ENCODE data around the gene SPINT3.

Gene SPINT3

GRCh38 chr20:45547206-45547770 is 31.9 kb upstream of the SPINT3 start, which contains the start of gene EPPIN:
Gene EPPIN, minus strand, starts transcription at chr20:45547401. Its CDS starts 44 bp downstream, at chr20:45547357.
- H3K4me3 ChIP-seq (ENCODE audit: low read depth, low read length): no peak within 1 kb of the TSS
- no peak for TF ChIP-seq CTCF (IDR thresholded peaks at IDR 0.05; ENCODE audit: low read depth, low read length, missing control alignments)
- in situ Hi-C loops (cut with HindIII; ENCODE audit: low sequenced_read_pairs): no loop called here
- no peak for DNase-seq (ENCODE audit: low read depth)

- no peak for DNase-seq (ENCODE audit: low read depth)
- in situ Hi-C loops (cut with HindIII; ENCODE audit: low sequenced_read_pairs): no loop called here
- TF ChIP-seq CTCF (IDR thresholded peaks at IDR 0.05; ENCODE audit: low read depth, low read length, missing control alignments): peak; percentile 32
- H3K4me3 ChIP-seq (ENCODE audit: low read depth, low read length): no peak overlapping the region
Measured at GRCh38 chr20:45545754-45546453, 30.5 kb upstream of the SPINT3 start.

GRCh38 chr20:45545351-45545750 is 29.9 kb upstream of the SPINT3 start:
- DNase-seq (ENCODE audit: low read depth): no peak
- TF ChIP-seq CTCF (IDR thresholded peaks at IDR 0.05; ENCODE audit: low read depth, low read length, missing control alignments): no peak
- in situ Hi-C loops (cut with HindIII; ENCODE audit: low sequenced_read_pairs): no loop called here
- no peak overlapping the region for H3K4me3 ChIP-seq (ENCODE audit: low read depth, low read length)

GRCh38 chr20:45539382-45539781 is 24.0 kb upstream of the SPINT3 start, which contains the start of gene WFDC6:
Gene WFDC6, minus strand, starts transcription at chr20:45539482. Its CDS starts 75 bp downstream, at chr20:45539407.
- TF ChIP-seq CTCF (IDR thresholded peaks at IDR 0.05; ENCODE audit: low read depth, low read length, missing control alignments): no peak
- no peak for DNase-seq (ENCODE audit: low read depth)
- in situ Hi-C loops (cut with HindIII; ENCODE audit: low sequenced_read_pairs): no loop called here
- no peak within 1 kb of the TSS for H3K4me3 ChIP-seq (ENCODE audit: low read depth, low read length)

- no peak for DNase-seq (ENCODE audit: low read depth)
- H3K4me3 ChIP-seq (ENCODE audit: low read depth, low read length): no peak overlapping the region
- in situ Hi-C loops (cut with HindIII; ENCODE audit: low sequenced_read_pairs): no loop called here
- no peak for TF ChIP-seq CTCF (IDR thresholded peaks at IDR 0.05; ENCODE audit: low read depth, low read length, missing control alignments)
Measured at GRCh38 chr20:45538209-45538799, 22.9 kb upstream of the SPINT3 start.

- H3K4me3 ChIP-seq (ENCODE audit: low read depth, low read length): no peak overlapping the region
- no peak for TF ChIP-seq CTCF (IDR thresholded peaks at IDR 0.05; ENCODE audit: low read depth, low read length, missing control alignments)
- in situ Hi-C loops (cut with HindIII; ENCODE audit: low sequenced_read_pairs): no loop called here
- no peak for DNase-seq (ENCODE audit: low read depth)
Measured at GRCh38 chr20:45527294-45527693, 11.9 kb upstream of the SPINT3 start.

Measured in astrocyte of the cerebellum (primary cell).